Spleen (tissue), 11 donors: ENCODE results near the gene COL1A1. TPM values are rescaled to one million over a fixed set of nuclear protein-coding genes. Genes with fewer than 3 reads are reported as not detected.

Experiments used
- DNase-seq: peaks from one replicate; pipeline ENCODE4 v3.0.0-alpha.2; 2020
- H3K27ac ChIP-seq, 8 donors: fragments of 200-600 bp; sonication (generic) in 7 of 8; 1 replicate in 4 of 8; 2 replicates in 4 of 8; pipeline versions ENCODE4 v1.5.0 to v1.8.0; 2016 to 2021; ENCODE audit warnings: inconsistent platforms in 4 of 8, mild to moderate bottlenecking in 4 of 8, moderate library complexity in 1 of 8
- H3K27me3 ChIP-seq, 7 donors: fragments of 200-600 bp; sonication (generic) in 6 of 7; replicated peaks in 1 of 7; 1 replicate in 4 of 7; 2 replicates in 3 of 7; pipeline versions ENCODE4 v1.5.0 to v1.8.0; 2016 to 2021; ENCODE audit warnings: inconsistent platforms in 3 of 7, mild to moderate bottlenecking in 1 of 7
- H3K36me3 ChIP-seq, 6 donors: fragments of 200-600 bp; sonication (generic) in 5 of 6; 1 replicate in 4 of 6; 2 replicates in 2 of 6; pipeline versions ENCODE4 v1.5.0 to v1.8.0; 2016 to 2021; ENCODE audit warnings: inconsistent platforms in 2 of 6
- H3K4me1 ChIP-seq, 6 donors: fragments of 200-600 bp; sonication (generic) in 5 of 6; 1 replicate in 3 of 6; 2 replicates in 3 of 6; pipeline versions ENCODE4 v1.5.0 to v1.8.0; 2016 to 2021; ENCODE audit warnings: inconsistent platforms in 3 of 6
- H3K4me3 ChIP-seq, 8 donors: fragments of 200-600 bp; sonication (generic) in 7 of 8; 1 replicate in 4 of 8; 2 replicates in 4 of 8; pipeline versions ENCODE4 v1.5.0 to v1.8.0; 2016 to 2021; ENCODE audit warnings: inconsistent platforms in 4 of 8, mild to moderate bottlenecking in 4 of 8, moderate library complexity in 2 of 8
- H3K9me3 ChIP-seq, 8 donors: fragments of 200-600 bp; sonication (generic) in 7 of 8; 1 replicate in 4 of 8; 2 replicates in 4 of 8; pipeline versions ENCODE4 v1.5.0 to v1.8.0; 2016 to 2021; ENCODE audit warnings: inconsistent platforms in 4 of 8
- CTCF ChIP-seq, 11 experiments: fragments of 200-600 bp in 7 of 11; fragments of 450-650 bp in 4 of 11; sonication (generic) in 4 of 11; IDR thresholded peaks in 8 of 11; conservative IDR thresholded peaks in 3 of 11; 1 replicate in 7 of 11; 2 replicates in 4 of 11; pipeline versions ENCODE4 v1.4.0 to v1.8.0; 2016 to 2021; ENCODE audit warnings: antibody characterized with exemption in 11 of 11, inconsistent platforms in 4 of 11, mild to moderate bottlenecking in 1 of 11
- POLR2A ChIP-seq, 3 donors: fragments of 450-650 bp; IDR thresholded peaks; one replicate each; pipeline ENCODE4 v1.5.1; 2017; ENCODE audit warnings: antibody characterized with exemption in 3 of 3, mild to moderate bottlenecking in 1 of 3
- POLR2AphosphoS5 ChIP-seq, 3 donors: sonication (generic); formaldehyde crosslinking; IDR thresholded peaks; one replicate each; pipeline ENCODE4 v1.5.1; 2017; ENCODE audit warnings: antibody characterized with exemption in 3 of 3
- WGBS, 5 donors: extraction: QIAGEN DNeasy Blood & Tissue Kit in 3 of 5; methylation state at CpG; one replicate each; pipeline versions ENCODE4 v1.1.5 to v1.1.7; 2013 to 2018; 5-methylcytosine and 5-hydroxymethylcytosine counted together
- intact Hi-C: fragments of 100-400 bp; cut with DNase I; formaldehyde crosslinking; loops from one replicate; pipeline ENCODE4 v1.15.0; 2023; ENCODE audit warnings: low total_unique reads
- polyA plus RNA-seq, 3 donors: library from polyadenylated mRNA; stranded (reverse); fragments of 200-250 nt; gene quantifications; one replicate each; pipeline ENCODE4 v1.2.1, GENCODE V29; 2013
- total RNA-seq, 7 donors: library from RNA; depleted of rRNA in 3 of 7; stranded (reverse); fragments of >200 nt in 3 of 7; fragmentation: NEBNext Ultra II Directional in 4 of 7; extraction: Animal tissue kit (Norgen Biotek cat#: 25700) in 4 of 7; gene quantifications; one replicate each; pipeline versions ENCODE4 v1.1.0 to v1.2.1, GENCODE V29; 2016 to 2021
- donor health status: healthy with polysubstance abuse.
- donor health status: DM: no; HTN: no; CAD: no; lungs with moderate emphysema.
- donor health status: DM: no; HTN: no; CAD: no.
- donor health status: Bipolar disorder and iron deficiency.
- donor health status: healthy.
- donor health status: DM: no; HTN: no; CAD: no.
- donor health status: DM: yes; HTN: yes; CAD: no.

Gene COL1A1
- total and polyA plus RNA-seq, 10 donors = 7.1 to 458 (median 46.9) TPM

DNA sequence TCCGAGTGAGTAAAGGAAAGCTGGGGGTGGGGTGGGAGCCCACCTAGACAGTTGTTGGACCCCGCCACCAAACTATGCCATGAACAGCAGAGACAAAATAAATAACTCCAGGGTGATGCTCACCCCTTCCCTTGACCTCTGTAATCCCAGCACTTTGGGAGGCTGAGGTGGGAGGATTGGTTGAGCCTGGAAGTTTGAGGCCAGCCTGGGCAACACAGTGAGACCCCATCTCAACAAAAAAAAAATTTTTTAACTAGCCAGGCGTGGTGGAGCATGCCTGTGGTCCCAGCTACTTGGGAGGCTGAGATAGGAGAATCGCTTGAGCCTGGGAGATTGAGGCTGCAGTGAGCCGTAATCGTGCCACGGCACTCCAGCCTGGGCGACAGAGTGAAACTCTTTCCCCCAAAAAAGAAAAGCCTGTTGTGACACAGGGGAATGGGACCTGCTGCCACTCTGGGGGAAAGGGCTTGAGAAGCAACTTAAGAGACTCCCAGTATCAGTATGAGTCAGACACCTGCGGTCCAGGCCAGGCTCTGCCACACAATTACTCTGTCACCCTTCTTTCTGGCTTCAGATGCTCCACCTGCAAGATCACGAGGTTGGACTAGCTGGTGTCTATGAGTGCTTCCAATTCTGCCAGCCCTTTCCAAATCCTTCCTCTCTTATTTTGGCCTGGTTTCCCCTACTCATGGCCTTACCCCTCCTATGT, 30.6 kb downstream of the COL1A1 start:
- TF ChIP-seq POLR2A (IDR thresholded peaks at IDR 0.05) (no peak), POLR2AphosphoS5 (IDR thresholded peaks at IDR 0.05) (no peak), CTCF (IDR thresholded peaks at IDR 0.05 in 8 of 11, conservative IDR thresholded peaks at IDR 0.05 in 3 of 11) (no peak)
- H3K27me3 ChIP-seq = peaks cover 0 to 7% (median 0%) of the 10 kb centered on the region in 7 donors
- H3K4me3 ChIP-seq = no peak overlapping the region
- intact Hi-C loops = no loop called here
- whole genome bisulfite sequencing, 5 donors = 80 to 92% (median 86%) methylated on average over 10 of the region's 10 CpGs
- H3K27ac ChIP-seq = no peak overlapping the region
- H3K4me1 ChIP-seq = peaks cover 0 to 24% (median 8%) of the 10 kb centered on the region in 6 donors
- no peaks in the 10 kb centered on the region for H3K9me3 ChIP-seq
- H3K36me3 ChIP-seq = no peaks in the 10 kb centered on the region
- DNase-seq = no peak

- Histone ChIP-seq H3K9me3 (no peaks in the 10 kb centered on the region), H3K36me3 (no peaks in the 10 kb centered on the region), H3K4me1 (peaks cover 0 to 24% (median 8%) of the 10 kb centered on the region in 6 donors), H3K27me3 (peaks cover 0 to 7% (median 0%) of the 10 kb centered on the region in 7 donors), H3K27ac (peak overlapping the region in 1 of 8 donors; percentile 47), H3K4me3 (no peak overlapping the region)
- TF ChIP-seq CTCF (IDR thresholded peaks at IDR 0.05 in 8 of 11, conservative IDR thresholded peaks at IDR 0.05 in 3 of 11) = no peak
- no peak for TF ChIP-seq POLR2AphosphoS5 (IDR thresholded peaks at IDR 0.05)
- no peak for TF ChIP-seq POLR2A (IDR thresholded peaks at IDR 0.05)
- 89 to 92% (median 90%) methylated on average over 4 to 9 of the region's 9 CpGs for WGBS, 5 donors
- intact Hi-C loops = no loop called here
- peak; percentile 71 for DNase-seq
Observed at GRCh38 chr17:50169881-50170459, 31.5 kb downstream of the COL1A1 start.

DNA sequence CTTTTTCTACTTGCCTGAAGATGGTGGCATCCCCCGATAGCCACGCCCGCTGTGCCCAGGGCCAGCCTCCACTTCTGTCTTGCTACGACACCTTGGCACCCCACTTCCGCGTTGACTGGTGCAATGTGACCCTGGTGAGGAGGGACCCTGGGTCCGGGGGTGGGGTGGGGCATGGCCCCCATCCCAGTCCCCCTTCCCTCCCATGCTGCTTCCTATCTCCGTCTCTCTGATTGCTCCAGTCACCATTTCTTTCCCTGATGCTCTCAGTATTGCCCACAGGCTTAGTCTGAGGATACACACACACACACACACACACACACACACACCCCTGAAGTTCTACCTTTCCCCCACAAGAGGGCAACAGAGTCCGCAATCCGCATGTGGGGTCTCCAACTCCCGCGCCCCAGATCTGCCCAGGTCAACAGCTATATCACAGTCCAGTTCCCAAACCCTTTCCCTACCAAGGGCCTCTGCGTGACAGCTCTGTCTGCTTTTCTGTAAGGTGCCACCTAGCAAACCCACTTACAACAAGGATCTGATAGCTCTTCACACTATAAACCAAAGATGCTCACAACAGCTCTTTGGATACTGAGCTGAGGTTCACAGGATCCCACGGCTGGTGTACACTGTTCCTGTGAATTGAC, 32.2 kb downstream of the COL1A1 start:
- DNase-seq = peak; percentile 89
- H3K4me1 ChIP-seq = peaks cover 0 to 28% (median 11%) of the 10 kb centered on the region in 6 donors
- peaks cover 0 to 7% (median 0%) of the 10 kb centered on the region in 7 donors for H3K27me3 ChIP-seq
- no peaks in the 10 kb centered on the region for H3K9me3 ChIP-seq
- H3K36me3 ChIP-seq = no peaks in the 10 kb centered on the region
- peak overlapping the region in 4 of 8 donors; percentile 4 to 47 (median 22) for H3K27ac ChIP-seq
- H3K4me3 ChIP-seq = peak overlapping the region in 1 of 8 donors; percentile 44
- intact Hi-C loops = no loop called here
- 25 to 37% (median 26%) methylated on average over 14 of the region's 14 CpGs for WGBS, 5 donors
- TF ChIP-seq POLR2AphosphoS5 (IDR thresholded peaks at IDR 0.05) (no peak), CTCF (IDR thresholded peaks at IDR 0.05 in 8 of 11, conservative IDR thresholded peaks at IDR 0.05 in 3 of 11) (peak in 10 of 11 experiments; percentile 12 to 99 (median 74))

GRCh38 chr17:50168319-50168718, 33.1 kb downstream of the COL1A1 start:
- no peak overlapping the region for H3K4me3 ChIP-seq
- peaks cover 0 to 30% (median 20%) of the 10 kb centered on the region in 6 donors for H3K4me1 ChIP-seq
- intact Hi-C loops = no loop called here
- DNase-seq = peak; percentile 73
- peaks cover 0 to 7% (median 0%) of the 10 kb centered on the region in 7 donors for H3K27me3 ChIP-seq
- H3K27ac ChIP-seq = no peak overlapping the region
- TF ChIP-seq POLR2AphosphoS5 (IDR thresholded peaks at IDR 0.05) (no peak), CTCF (IDR thresholded peaks at IDR 0.05 in 8 of 11, conservative IDR thresholded peaks at IDR 0.05 in 3 of 11) (no peak), POLR2A (IDR thresholded peaks at IDR 0.05) (no peak)
- H3K9me3 ChIP-seq = no peaks in the 10 kb centered on the region
- WGBS, 5 donors = 65 to 76% (median 70%) methylated on average over 11 to 13 of the region's 13 CpGs
- H3K36me3 ChIP-seq = no peaks in the 10 kb centered on the region
